H1 (cell line): Measurements from ENCODE around the gene SS18L1. TPM values are rescaled to one million over a fixed set of nuclear protein-coding genes. Genes with fewer than 3 reads are reported as not detected.

Experiments used
- BCL11A ChIP-seq, 2 experiments: IDR thresholded peaks; one replicate each; pipeline ENCODE4 v1.6.1; 2011; ENCODE audit warnings: low read depth in 2 of 2, low read length in 2 of 2, mild to moderate bottlenecking in 2 of 2
- CBX5 ChIP-seq: fragments of 300-800, 300-1000 bp; sonication (generic); IDR thresholded peaks from 2 replicates; pipeline ENCODE4 v1.7.1; 2016; ENCODE audit warnings: antibody characterized with exemption, low read length, low read depth
- CHD7 ChIP-seq: fragments of 300-600 bp; sonication (generic); IDR thresholded peaks from 2 replicates; pipeline ENCODE4 v1.7.1; 2012; ENCODE audit warnings: low read length, moderate library complexity, mild to moderate bottlenecking, inconsistent platforms; ENCODE audit not compliant: insufficient replicate concordance
- FOSL1 ChIP-seq: IDR thresholded peaks from 2 replicates; pipeline ENCODE4 v1.6.1; 2011; ENCODE audit warnings: mild to moderate bottlenecking, low read depth, low read length, moderate library complexity; ENCODE audit not compliant: insufficient read depth
- GABPA ChIP-seq: IDR thresholded peaks from 2 replicates; pipeline ENCODE4 v1.6.1; 2011; ENCODE audit warnings: mild to moderate bottlenecking, low read length, moderate library complexity, borderline replicate concordance; ENCODE audit not compliant: insufficient read depth
- MAFK ChIP-seq: IDR thresholded peaks from 2 replicates; pipeline ENCODE4 v1.6.1; 2012; ENCODE audit warnings: low read depth, mild to moderate bottlenecking, improper control_type of control experiment, low read length
- RNF2 ChIP-seq: fragments of 200-900, 300-1000 bp; sonication (generic); IDR thresholded peaks from 2 replicates; pipeline ENCODE4 v1.7.1; 2016; ENCODE audit warnings: borderline replicate concordance, low read depth, mild to moderate bottlenecking, antibody characterized with exemption, low read length; ENCODE audit not compliant: poor library complexity, severe bottlenecking; ENCODE audit errors: missing control alignments
- SIN3A ChIP-seq, 2 experiments: IDR thresholded peaks in 1 of 2; conservative IDR thresholded peaks in 1 of 2; 2 replicates each; pipeline ENCODE4 v1.6.1; 2011 to 2012; ENCODE audit warnings: low read length in 2 of 2, improper control_type of control experiment in 1 of 2, low read depth in 1 of 2, mild to moderate bottlenecking in 1 of 2
- SIRT6 ChIP-seq: IDR thresholded peaks from one replicate; pipeline ENCODE4 v1.7.1; 2012; ENCODE audit warnings: low read length, inconsistent platforms
- polyA plus RNA-seq, 7 experiments: library from polyadenylated mRNA; depleted of rRNA in 3 of 7; stranded (reverse) in 5 of 7; unstranded in 2 of 7; fragments of >200 nt in 5 of 7; fragments of 200-250 nt in 2 of 7; gene quantifications; 1 replicate in 5 of 7; 2 replicates in 1 of 7; 4 replicates in 1 of 7; pipeline versions ENCODE4 v1.2.1 to v1.2.3, GENCODE V29; 2011 to 2013; ENCODE audit warnings: missing spikeins in 2 of 7, mixed read lengths in 2 of 7
- total RNA-seq: library from RNA; stranded (reverse); fragmentation: NEBNext Ultra II Directional; extraction: Animal tissue kit (Norgen Biotek cat#: 25700); gene quantifications from 2 replicates; pipeline ENCODE4 v1.2.1, GENCODE V29; 2021

The SS18L1 gene
- total and polyA plus RNA-seq, 2 of the 8 experiments (the other 6 are each of a cell fraction or from before 2014, with no cell fraction given), result 28.4 to 29.7 TPM

GRCh38 chr20:62201173-62202082 is 57.9 kb downstream of the SS18L1 start (continued):
- TF ChIP-seq RNF2 (no peak), CBX5 (no peak), SIRT6 (no peak), GABPA (no peak), MAFK (no peak), SIN3A (conservative IDR thresholded peaks at IDR 0.05 in 1 of 2, IDR thresholded peaks at IDR 0.05 in 1 of 2; ENCODE audit: low read depth in 1 of 2, low read length in 2 of 2) (no peak), BCL11A (IDR thresholded peaks at IDR 0.05; ENCODE audit: low read depth in 2 of 2, low read length in 2 of 2) (no peak), FOSL1 (no peak), CHD7 (no peak)
